GM12873 (cell line): Measurements from ENCODE around the gene COL25A1.

Source experiments
- TF ChIP-seq, protein P1 (sequence below): IDR thresholded peaks from 2 replicates; pipeline ENCODE4 v1.5.1; 2012; ENCODE audit warnings: low read depth, mild to moderate bottlenecking, moderate library complexity, low read length, control low read depth; ENCODE audit not compliant: insufficient read depth; ENCODE audit errors: missing control alignments

Gene COL25A1

DNA sequence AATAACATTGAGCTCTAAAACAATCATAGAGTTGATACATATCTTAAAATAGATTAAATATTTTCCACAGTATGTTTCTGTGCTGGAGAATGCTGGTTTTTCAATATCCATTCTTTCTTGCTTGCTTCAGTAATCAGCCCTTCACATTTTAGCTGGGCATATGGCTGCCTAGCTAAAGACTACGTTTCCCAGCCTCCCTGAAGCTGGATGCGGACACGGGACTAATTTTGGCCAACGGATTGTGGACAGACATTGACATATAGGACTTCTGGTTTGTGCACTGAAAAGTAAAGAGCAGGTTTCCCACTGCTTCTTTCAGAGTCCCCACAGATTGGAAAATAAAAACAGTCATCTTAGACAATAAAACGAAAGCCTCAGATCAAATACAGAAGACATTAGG is 97.3 kb downstream of the COL25A1 start:
- TF ChIP-seq, protein P1, sequence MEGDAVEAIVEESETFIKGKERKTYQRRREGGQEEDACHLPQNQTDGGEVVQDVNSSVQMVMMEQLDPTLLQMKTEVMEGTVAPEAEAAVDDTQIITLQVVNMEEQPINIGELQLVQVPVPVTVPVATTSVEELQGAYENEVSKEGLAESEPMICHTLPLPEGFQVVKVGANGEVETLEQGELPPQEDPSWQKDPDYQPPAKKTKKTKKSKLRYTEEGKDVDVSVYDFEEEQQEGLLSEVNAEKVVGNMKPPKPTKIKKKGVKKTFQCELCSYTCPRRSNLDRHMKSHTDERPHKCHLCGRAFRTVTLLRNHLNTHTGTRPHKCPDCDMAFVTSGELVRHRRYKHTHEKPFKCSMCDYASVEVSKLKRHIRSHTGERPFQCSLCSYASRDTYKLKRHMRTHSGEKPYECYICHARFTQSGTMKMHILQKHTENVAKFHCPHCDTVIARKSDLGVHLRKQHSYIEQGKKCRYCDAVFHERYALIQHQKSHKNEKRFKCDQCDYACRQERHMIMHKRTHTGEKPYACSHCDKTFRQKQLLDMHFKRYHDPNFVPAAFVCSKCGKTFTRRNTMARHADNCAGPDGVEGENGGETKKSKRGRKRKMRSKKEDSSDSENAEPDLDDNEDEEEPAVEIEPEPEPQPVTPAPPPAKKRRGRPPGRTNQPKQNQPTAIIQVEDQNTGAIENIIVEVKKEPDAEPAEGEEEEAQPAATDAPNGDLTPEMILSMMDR: no peak

DNA sequence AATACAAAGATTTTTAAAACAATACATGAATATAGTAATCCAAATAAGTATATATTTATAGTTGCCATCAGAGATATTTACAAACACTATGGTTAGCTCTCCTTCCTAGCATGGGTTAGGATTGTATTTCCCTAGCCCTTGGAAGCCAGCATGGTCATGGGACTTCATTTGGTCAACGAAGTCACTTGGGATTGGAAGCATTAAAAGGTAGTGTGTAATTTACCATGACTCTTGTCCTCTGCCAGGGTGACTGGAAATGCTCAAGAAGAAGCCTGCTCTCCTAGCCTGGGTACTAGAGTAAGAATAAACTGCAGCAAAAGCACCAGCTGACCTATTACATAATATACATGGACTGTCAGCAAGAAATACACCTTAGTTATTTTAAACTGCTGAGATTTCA is 102.9 kb downstream of the COL25A1 start:
- TF ChIP-seq, protein P1: no peak

DNA sequence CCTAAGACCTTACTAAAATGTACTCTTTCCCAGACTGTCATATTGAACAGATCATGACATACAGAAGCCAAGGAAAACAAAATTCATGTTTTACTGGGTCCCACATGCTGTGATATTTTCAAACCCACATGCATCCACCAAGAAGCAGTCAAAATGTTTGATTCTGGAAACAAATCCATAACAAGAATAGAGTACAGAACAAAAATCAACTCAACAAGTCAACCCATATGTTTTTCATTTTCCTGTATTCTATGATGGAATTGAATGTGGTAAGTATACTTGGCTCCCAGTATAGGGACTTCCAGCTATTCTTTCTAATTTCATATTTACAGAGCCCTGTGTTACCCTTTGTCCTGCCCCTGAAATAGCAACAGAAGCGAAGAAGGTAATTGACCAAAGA is 106.8 kb downstream of the COL25A1 start:
- TF ChIP-seq, protein P1: no peak

DNA sequence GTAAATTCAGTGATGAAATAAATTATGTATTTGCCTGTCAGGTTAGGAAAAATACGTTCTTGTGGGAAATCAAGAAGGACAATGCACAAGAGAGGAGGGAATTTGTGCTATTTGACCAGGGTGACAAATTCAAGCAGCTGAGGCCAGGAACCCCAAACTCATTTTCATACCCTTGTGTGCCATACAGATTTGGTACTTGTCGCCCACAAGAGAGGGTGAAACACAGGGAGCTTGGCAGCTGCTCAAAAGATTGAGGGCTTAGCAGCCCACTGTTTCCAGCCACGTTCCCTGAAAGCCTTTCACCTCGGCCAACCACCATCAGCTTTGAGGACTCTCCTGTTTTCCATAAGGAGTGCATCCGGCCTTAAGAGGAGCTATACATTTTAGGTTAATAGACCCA is 111.2 kb downstream of the COL25A1 start:
- TF ChIP-seq, protein P1: no peak

DNA sequence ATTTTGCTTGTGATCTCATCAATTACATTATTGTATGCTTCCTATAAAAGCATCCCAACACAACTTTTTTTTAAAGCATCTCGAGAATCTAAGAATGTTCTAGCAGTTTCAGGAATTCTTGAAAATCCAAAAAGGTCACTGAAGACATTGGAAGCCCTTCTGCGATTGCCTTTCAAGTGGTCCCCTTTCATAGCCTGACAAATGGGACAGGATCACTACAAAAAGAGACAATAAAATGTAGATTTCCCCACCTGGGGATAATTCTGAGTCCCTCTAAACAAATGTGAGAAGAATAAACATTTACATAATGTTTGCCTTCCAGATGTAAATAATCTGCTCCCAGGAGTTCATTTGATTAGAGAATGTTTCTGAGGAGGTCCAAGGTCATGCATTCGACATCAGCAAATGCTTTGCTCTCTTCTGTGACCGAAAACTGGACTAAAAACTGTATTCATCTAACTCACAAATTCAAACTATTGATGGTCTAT is 116.0 kb downstream of the COL25A1 start:
- TF ChIP-seq, protein P1: no peak

DNA sequence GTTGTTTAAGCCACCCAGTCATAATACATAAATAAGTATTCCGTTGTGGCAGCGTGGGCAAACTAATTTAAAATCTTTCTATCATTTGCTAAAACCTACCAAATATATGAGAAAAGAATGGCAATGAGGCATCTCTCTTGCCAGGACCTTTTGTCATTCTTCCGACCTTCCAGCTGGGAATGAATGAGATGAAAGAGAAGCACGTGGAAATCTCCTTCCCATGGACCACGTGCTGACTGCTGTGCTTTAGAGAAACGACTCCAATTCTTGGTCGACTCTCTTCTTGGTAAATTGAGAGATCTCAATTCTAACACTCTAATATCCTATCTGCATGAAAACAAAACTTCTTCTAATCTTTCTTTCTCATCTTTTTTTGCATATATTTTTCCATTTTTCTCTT is 116.5 kb downstream of the COL25A1 start:
- TF ChIP-seq, protein P1: no peak

DNA sequence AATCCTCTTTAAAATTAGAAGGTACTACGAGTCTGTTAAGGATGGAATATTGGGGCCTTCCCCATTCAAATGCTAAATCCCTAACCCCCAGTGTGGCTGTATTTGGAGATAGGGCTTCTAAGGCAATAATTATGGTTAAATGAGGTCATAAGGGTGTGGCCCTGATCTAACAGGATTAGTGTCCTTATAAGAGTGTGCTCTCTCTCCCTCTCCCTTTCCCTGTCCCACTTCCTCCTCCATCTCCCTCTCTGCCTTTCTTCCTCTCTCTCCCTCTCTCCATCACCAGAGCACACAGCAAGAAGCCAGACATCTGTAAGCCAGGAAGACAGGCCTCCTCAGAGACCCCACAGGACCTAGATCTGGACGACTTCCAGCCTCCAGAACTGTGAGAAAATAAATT is 116.9 kb downstream of the COL25A1 start:
- TF ChIP-seq, protein P1: no peak

DNA sequence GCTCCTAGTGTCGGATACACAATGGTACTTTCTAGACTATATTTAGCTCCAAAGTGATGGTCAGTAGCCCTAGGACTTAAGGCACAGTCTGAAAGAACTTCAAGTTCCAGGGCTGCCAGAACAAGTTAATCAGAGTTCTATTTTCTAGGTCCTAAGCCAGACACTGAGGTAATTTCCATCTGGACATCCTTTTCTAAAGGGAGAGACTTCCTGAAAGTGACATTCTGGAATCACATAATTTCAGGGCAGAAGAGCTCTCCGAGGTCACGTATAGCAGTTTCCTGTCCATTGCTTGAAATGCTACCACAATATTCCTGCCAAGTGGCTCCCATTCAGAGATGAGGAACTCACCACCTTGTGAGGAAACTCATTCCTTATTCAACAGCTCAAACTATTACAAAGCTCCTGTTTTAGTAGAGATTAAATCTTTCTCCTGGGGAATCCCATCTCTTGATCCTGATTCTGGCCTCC is 117.9 kb downstream of the COL25A1 start:
- TF ChIP-seq, protein P1: no peak
